Stimulated activated naive CD8-positive, alpha-beta T cell treated with anti-CD3 and anti-CD28 coated beads, Interleukin-15, amount 100 ng/mL, for 72 hours (primary cell): ENCODE data around the gene A2ML1.
A peak's percentile ranks its signal among the peaks of the same experiment; 100 is the strongest.
"Not testable (repeated sequence)": the region's sequence is repeated elsewhere in the genome, so short reads cannot be mapped to it uniquely, and the experiment has no call there.

ENCODE experiments used
- ATAC-seq: fragments of 150-1000 bp; cut with Tn5 transposase; 2 replicates; pipeline ENCODE4 v1.10.0; 2021; ENCODE audit warnings: mild to moderate bottlenecking, moderate library complexity
- DNase-seq, 2 donors: peaks; one replicate each; pipeline ENCODE4 v3.0.0; 2021 to 2022
- H3K27ac Mint-ChIP-seq, 2 donors: one replicate each; pipeline ENCODE4 v1.8.0; 2022; ENCODE audit warnings: mild to moderate bottlenecking in 2 of 2, mixed read lengths in 2 of 2, moderate library complexity in 2 of 2
- H3K27me3 Mint-ChIP-seq: one replicate; pipeline ENCODE4 v1.8.0; 2022; ENCODE audit warnings: mixed read lengths
- H3K4me1 Mint-ChIP-seq: one replicate; pipeline ENCODE4 v1.8.0; 2022; ENCODE audit warnings: mild to moderate bottlenecking, mixed read lengths
- H3K4me3 Mint-ChIP-seq, 2 donors: one replicate each; pipeline ENCODE4 v1.8.0; 2022; ENCODE audit warnings: mild to moderate bottlenecking in 2 of 2, mixed read lengths in 2 of 2, moderate library complexity in 1 of 2
- H3K9me3 Mint-ChIP-seq, 2 donors: one replicate each; pipeline ENCODE4 v1.8.0; 2022; ENCODE audit warnings: mixed read lengths in 2 of 2

The A2ML1 gene

GRCh38 chr12:8804833-8805232, 17.6 kb upstream of the A2ML1 start:
- not testable (repeated sequence) for H3K27me3 Mint-ChIP-seq, H3K9me3 Mint-ChIP-seq, H3K4me1 Mint-ChIP-seq, DNase-seq, H3K27ac Mint-ChIP-seq, H3K4me3 Mint-ChIP-seq, ATAC-seq

- H3K4me1 Mint-ChIP-seq, H3K27ac Mint-ChIP-seq, DNase-seq, H3K4me3 Mint-ChIP-seq, H3K9me3 Mint-ChIP-seq, H3K27me3 Mint-ChIP-seq, ATAC-seq: not testable (repeated sequence)
Measured at GRCh38 chr12:8805487-8805886, 16.9 kb upstream of the A2ML1 start.

DNA sequence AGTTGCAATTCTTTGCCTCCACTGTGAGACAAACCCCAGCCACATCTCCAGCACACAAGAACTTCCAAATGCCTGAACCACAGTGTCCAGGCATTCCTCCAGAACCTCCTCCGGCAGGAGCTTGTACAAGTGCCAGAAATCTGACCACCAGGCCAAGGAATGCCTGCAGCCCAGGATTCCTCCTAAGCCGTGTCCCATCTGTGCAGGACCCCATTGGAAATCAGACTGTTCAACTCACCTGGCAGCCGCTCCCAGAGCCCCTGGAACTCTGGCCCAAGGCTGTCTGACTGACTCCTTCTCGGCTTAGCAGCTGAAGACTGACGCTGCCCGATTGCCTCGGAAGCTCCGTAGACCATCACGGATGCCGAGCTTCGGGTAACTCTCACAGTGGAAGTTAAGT, 15.3 kb upstream of the A2ML1 start:
- H3K27ac Mint-ChIP-seq, result peak overlapping the region in 1 of 2 donors; percentile 5
- not testable (repeated sequence) for H3K27me3 Mint-ChIP-seq, ATAC-seq, H3K4me1 Mint-ChIP-seq, H3K9me3 Mint-ChIP-seq, H3K4me3 Mint-ChIP-seq, DNase-seq

DNA sequence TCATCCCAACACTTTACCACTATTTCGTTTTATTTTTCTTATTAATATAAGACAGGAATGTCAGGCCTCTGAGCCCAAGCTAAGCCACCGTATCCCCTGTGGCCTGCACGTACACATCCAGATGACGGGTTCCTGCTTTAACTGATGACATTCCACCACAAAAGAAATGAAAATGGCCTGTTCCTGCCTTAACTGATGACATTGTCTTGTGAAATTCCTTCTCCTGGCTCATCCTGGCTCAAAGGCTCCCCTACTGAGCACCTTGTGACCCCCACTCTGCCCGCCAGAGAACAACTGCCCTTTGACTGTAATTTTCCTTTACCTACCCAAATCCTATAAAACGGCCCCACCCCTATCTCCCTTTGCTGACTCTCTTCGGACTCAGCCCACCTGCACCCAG, 12.3 kb upstream of the A2ML1 start:
- not testable (repeated sequence) for ATAC-seq, H3K27me3 Mint-ChIP-seq, H3K4me1 Mint-ChIP-seq, H3K9me3 Mint-ChIP-seq, H3K4me3 Mint-ChIP-seq, DNase-seq
- peak overlapping the region in 1 of 2 donors; percentile 78 for H3K27ac Mint-ChIP-seq

DNA sequence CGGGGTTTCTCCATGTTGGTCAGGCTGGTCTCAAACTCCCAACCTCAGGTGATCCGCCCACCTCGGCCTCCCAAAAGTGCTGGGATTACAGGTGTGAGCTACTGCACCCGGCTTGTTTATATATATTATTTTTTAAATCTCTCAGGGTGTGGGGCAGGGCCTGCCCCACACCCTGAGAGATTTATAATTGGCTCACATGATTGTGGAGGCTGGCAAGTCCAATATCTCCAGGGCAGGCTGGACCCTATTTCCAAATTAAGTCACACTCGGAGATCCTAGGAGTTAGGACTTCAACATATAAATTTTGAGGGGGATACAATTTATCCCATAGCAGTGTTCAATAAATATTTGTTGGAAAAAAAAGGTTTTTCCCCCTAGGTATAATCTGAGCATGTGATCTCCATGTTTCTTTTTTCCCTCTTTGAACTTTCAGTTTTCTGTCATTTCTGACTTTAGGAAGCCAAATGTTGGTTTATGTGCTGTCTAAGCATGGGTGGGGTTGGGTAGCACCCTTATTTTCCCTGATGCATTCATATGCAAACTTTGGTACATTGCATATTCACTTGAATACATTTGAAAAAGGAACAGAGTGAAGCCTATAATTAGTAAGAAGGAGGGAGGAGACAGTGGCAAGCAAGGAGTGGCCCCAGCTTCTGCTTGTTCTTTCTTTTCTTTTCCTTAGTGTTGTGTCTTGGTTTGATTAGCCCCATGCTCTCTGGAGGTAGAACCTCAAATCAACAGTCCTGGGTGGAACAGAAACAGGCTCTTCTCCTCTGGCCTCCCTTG, 8.7 kb upstream of the A2ML1 start:
- H3K9me3 Mint-ChIP-seq, result no peaks in the 10 kb centered on the region
- ATAC-seq (no peak), DNase-seq (no peak)
- H3K27ac Mint-ChIP-seq, result no peak overlapping the region
- no peaks in the 10 kb centered on the region for H3K4me1 Mint-ChIP-seq
- no peaks in the 10 kb centered on the region for H3K27me3 Mint-ChIP-seq
- H3K4me3 Mint-ChIP-seq, result no peak overlapping the region

GRCh38 chr12:8816448-8817050, 5.9 kb upstream of the A2ML1 start:
- ATAC-seq (no peak), DNase-seq (no peak)
- no peak overlapping the region for H3K27ac Mint-ChIP-seq
- H3K4me3 Mint-ChIP-seq, result no peak overlapping the region
- H3K9me3 Mint-ChIP-seq, result no peaks in the 10 kb centered on the region
- H3K4me1 Mint-ChIP-seq, result no peaks in the 10 kb centered on the region
- no peaks in the 10 kb centered on the region for H3K27me3 Mint-ChIP-seq

DNA sequence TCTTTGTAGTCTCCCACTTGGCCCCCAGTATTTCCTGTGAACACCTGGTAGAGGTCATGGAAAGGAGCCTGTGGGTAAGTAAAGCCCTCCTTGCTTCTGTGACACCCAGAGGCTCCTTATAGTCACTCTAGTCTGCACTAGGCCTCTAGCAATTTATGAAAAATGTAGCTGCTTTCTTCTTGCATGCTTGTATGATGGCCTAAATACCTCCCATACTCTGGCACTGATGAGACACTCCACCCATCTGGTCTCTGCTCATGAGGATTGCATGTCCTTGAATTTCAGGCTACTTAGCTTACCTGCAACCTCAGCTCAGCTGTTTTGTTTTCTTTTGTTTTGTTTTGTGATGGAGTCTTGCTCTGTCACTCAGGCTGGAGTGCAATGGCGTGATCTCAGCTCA, 4.6 kb upstream of the A2ML1 start:
- ATAC-seq, result no peak
- DNase-seq, result no peak
- no peaks in the 10 kb centered on the region for H3K9me3 Mint-ChIP-seq
- H3K4me1 Mint-ChIP-seq, result no peaks in the 10 kb centered on the region
- H3K27ac Mint-ChIP-seq, result peak overlapping the region in 1 of 2 donors; percentile 5
- no peak overlapping the region for H3K4me3 Mint-ChIP-seq
- no peaks in the 10 kb centered on the region for H3K27me3 Mint-ChIP-seq

DNA sequence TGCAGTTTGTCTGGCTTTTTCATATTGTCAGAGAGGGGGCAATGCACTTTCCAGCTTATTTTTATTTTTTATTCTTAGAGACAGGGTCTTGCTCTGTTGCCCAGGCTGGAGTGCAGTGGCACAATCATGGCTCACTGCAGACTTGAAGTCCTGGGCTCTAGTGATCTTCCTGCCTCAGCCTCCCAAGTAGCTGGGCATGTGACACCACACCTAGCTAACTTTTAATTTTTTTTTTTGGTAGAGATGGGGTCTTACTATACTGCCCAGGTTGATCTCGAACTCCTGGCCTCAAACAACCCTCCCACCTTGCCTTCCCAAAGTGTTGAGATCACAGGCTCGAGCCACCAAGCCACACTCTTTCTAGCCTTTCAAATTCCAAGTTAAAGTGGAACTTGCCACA, 3.9 kb upstream of the A2ML1 start:
- H3K4me1 Mint-ChIP-seq, result no peaks in the 10 kb centered on the region
- no peaks in the 10 kb centered on the region for H3K9me3 Mint-ChIP-seq
- ATAC-seq, result no peak
- no peaks in the 10 kb centered on the region for H3K27me3 Mint-ChIP-seq
- no peak for DNase-seq
- H3K4me3 Mint-ChIP-seq, result no peak overlapping the region
- no peak overlapping the region for H3K27ac Mint-ChIP-seq

DNA sequence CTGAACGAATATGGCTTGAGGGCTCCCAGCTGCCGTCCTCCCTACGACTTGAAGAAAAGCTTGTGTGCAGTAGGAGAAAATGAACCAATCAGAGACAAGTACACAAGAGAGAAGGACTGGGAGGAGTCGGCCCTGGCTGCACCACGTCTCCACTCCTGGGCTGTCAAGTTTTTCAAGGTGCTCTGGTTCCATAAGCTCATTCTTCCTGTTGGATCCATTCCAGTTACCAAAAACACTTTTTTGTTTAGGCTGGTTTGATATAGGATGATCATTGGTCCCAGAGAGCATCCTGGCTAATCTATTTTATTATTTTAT, 2.8 kb upstream of the A2ML1 start:
- no peaks in the 10 kb centered on the region for H3K9me3 Mint-ChIP-seq
- H3K27ac Mint-ChIP-seq, result no peak overlapping the region
- ATAC-seq (no peak), DNase-seq (no peak)
- no peaks in the 10 kb centered on the region for H3K4me1 Mint-ChIP-seq
- no peak overlapping the region for H3K4me3 Mint-ChIP-seq
- no peaks in the 10 kb centered on the region for H3K27me3 Mint-ChIP-seq

- ATAC-seq, DNase-seq, H3K27me3 Mint-ChIP-seq, H3K9me3 Mint-ChIP-seq, H3K4me3 Mint-ChIP-seq, H3K4me1 Mint-ChIP-seq: not testable (repeated sequence)
- peak overlapping the region in 1 of 2 donors; percentile 13 for H3K27ac Mint-ChIP-seq
Measured at GRCh38 chr12:8820676-8821407, 1.6 kb upstream of the A2ML1 start.

GRCh38 chr12:8821591-8821990, 830 bp upstream of the A2ML1 start:
- DNase-seq, result no peak
- Mint-ChIP-seq H3K27ac (no peak overlapping the region), H3K27me3 (no peaks in the 10 kb centered on the region), H3K4me3 (no peak overlapping the region), H3K4me1 (no peaks in the 10 kb centered on the region), H3K9me3 (no peaks in the 10 kb centered on the region)
- ATAC-seq, result no peak

DNA sequence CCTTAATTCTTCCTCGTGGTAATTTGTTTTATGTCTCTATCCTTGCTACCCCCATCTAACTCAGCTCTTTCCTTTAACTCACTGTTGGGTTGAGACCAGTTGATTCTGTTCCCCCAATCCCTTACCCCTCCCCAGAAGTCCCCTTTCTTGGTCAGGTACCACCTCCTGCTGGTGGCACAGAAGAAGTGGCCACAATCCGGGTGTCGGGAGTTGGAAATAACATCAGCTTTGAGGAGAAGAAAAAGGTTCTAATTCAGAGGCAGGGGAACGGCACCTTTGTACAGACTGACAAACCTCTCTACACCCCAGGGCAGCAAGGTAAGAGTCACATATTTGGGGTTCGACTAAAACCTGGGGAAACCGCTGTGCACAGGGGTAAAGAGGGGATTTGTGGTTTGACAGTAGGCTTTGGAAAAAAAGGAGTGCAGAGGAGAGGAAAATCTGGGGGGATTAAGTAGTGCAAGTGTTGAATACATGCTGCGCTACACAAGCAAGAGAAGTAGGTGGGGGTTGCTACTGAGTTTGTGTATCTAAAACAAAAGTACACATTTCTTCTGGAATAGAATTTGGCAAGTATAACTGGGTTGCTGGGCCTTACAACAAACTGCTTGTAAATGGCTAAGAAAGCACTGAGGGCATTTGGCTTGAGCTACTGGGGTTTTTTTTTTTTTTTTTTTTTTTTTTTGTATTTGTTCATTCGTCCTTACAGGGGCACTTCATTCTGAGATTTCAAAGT, 1.3 kb downstream of the A2ML1 start:
- DNase-seq, result no peak

GRCh38 chr12:8827551-8828256, 5.3 kb downstream of the A2ML1 start:
- ATAC-seq, result no peak
- Mint-ChIP-seq H3K4me3 (no peak overlapping the region), H3K27ac (no peak overlapping the region)

More for the DNA sequence above, 1.3 kb downstream of the A2ML1 start:
- ATAC-seq, result no peak
- Mint-ChIP-seq H3K4me1 (peaks cover 8% of the 10 kb centered on the region), H3K27ac (no peak overlapping the region), H3K27me3 (no peaks in the 10 kb centered on the region), H3K4me3 (no peak overlapping the region), H3K9me3 (no peaks in the 10 kb centered on the region)

GRCh38 chr12:8828257-8829124, 6.1 kb downstream of the A2ML1 start:
- Mint-ChIP-seq H3K27ac (peak overlapping the region; percentile 37 to 82), H3K9me3 (no peaks in the 10 kb centered on the region)
- ATAC-seq, result no peak

More at GRCh38 chr12:8827551-8828256, 5.3 kb downstream of the A2ML1 start:
- peaks cover 8% of the 10 kb centered on the region for H3K4me1 Mint-ChIP-seq
- no peak for DNase-seq
- H3K9me3 Mint-ChIP-seq, result no peaks in the 10 kb centered on the region
- no peaks in the 10 kb centered on the region for H3K27me3 Mint-ChIP-seq

More at GRCh38 chr12:8828257-8829124, 6.1 kb downstream of the A2ML1 start:
- H3K4me3 Mint-ChIP-seq, result no peak overlapping the region
- H3K4me1 Mint-ChIP-seq, result peaks cover 8% of the 10 kb centered on the region
- DNase-seq, result no peak
- no peaks in the 10 kb centered on the region for H3K27me3 Mint-ChIP-seq
